ENCODE results near the gene TMEM208.

TMEM208 gene

GRCh38 chr16:67210069-67210937 is 16.6 kb upstream of the TMEM208 start:
- DNase-seq, result no peak

GRCh38 chr16:67211674-67212073 is 15.3 kb upstream of the TMEM208 start:
- no peak for DNase-seq

- no peak for DNase-seq
Observed at GRCh38 chr16:67212766-67213165, 14.2 kb upstream of the TMEM208 start.

GRCh38 chr16:67213197-67214019 is 13.5 kb upstream of the TMEM208 start:
- DNase-seq, result no peak

- DNase-seq, result no peak
Observed at GRCh38 chr16:67215706-67216105, 11.2 kb upstream of the TMEM208 start.

- peak in 1 of 2 donors; percentile 5 for DNase-seq
Observed at GRCh38 chr16:67216612-67217490, 10.1 kb upstream of the TMEM208 start.

- DNase-seq, result no peak
Observed at GRCh38 chr16:67223992-67224391, 2.9 kb upstream of the TMEM208 start.

GRCh38 chr16:67226295-67226803 is 581 bp upstream of the TMEM208 start:
- DNase-seq, result no peak

- no peak for DNase-seq
Observed at GRCh38 chr16:67227567-67227921, 614 bp downstream of the TMEM208 start.

- DNase-seq, result no peak
Observed at GRCh38 chr16:67228034-67228785, 1.3 kb downstream of the TMEM208 start.

- DNase-seq, result no peak
Observed at GRCh38 chr16:67228905-67229304, 2.0 kb downstream of the TMEM208 start.

GRCh38 chr16:67229906-67230808 is 3.2 kb downstream of the TMEM208 start:
- DNase-seq, result no peak

- no peak for DNase-seq
Observed at GRCh38 chr16:67230809-67231660, 4.1 kb downstream of the TMEM208 start.

GRCh38 chr16:67233596-67233995 is 6.7 kb downstream of the TMEM208 start:
- DNase-seq, result no peak

- DNase-seq, result no peak
Observed at GRCh38 chr16:67234180-67234597, 7.3 kb downstream of the TMEM208 start.

GRCh38 chr16:67235816-67236562 is 9.1 kb downstream of the TMEM208 start:
- DNase-seq, result no peak

GRCh38 chr16:67236563-67237395 is 9.8 kb downstream of the TMEM208 start:
- no peak for DNase-seq

Data from bone marrow (tissue), 2 donors.